Lower lobe of right lung (tissue), 2 donors: ENCODE measurements around the gene ZNF837. TPM values are rescaled to one million over a fixed set of nuclear protein-coding genes. Genes with fewer than 3 reads are reported as not detected.
A peak's percentile ranks its signal among the peaks of the same experiment; 100 is the strongest.

Experiments
- ATAC-seq, 2 donors: fragments of 200-7000 bp; cut with Tn5 transposase; one replicate each; pipeline ENCODE4 v1.9.1; 2020 to 2022; ENCODE audit warnings: mild to moderate bottlenecking in 2 of 2, moderate library complexity in 2 of 2
- DNase-seq: peaks from one replicate; pipeline ENCODE4 v3.0.0-alpha.2; 2020
- H3K27ac ChIP-seq: fragments of 200-600 bp; one replicate; pipeline ENCODE4 v1.8.0; 2022
- H3K27me3 ChIP-seq: fragments of 200-600 bp; one replicate; pipeline ENCODE4 v1.8.0; 2022; ENCODE audit warnings: low read depth
- H3K36me3 ChIP-seq: fragments of 200-600 bp; one replicate; pipeline ENCODE4 v1.8.0; 2022; ENCODE audit warnings: mild to moderate bottlenecking
- H3K4me1 ChIP-seq: fragments of 200-600 bp; one replicate; pipeline ENCODE4 v1.8.0; 2022
- H3K4me3 ChIP-seq: fragments of 200-600 bp; one replicate; pipeline ENCODE4 v1.8.0; 2022; ENCODE audit warnings: mild to moderate bottlenecking
- H3K9me3 ChIP-seq: fragments of 200-600 bp; one replicate; pipeline ENCODE4 v1.8.0; 2022
- intact Hi-C: fragments of 100-400 bp; cut with DNase I; formaldehyde crosslinking; loops from one replicate; pipeline ENCODE4 v1.11.0; 2022
- long read RNA-seq: library from polyadenylated mRNA; unstranded; transcript quantifications from one replicate; pipeline ENCODE4 v2.0.0, GENCODE V29; 2021
- total RNA-seq: library from RNA; stranded (reverse); fragmentation: NEBNext Ultra II Directional; extraction: Animal tissue kit (Norgen Biotek cat#: 25700); gene quantifications from one replicate; pipeline ENCODE4 v1.2.1, GENCODE V29; 2021
- TF ChIP-seq, protein P1 (sequence below): fragments of 200-600 bp; IDR thresholded peaks from one replicate; pipeline ENCODE4 v1.8.0; 2022; ENCODE audit warnings: antibody characterized with exemption, mild to moderate bottlenecking
- donor health status: DM: no; HTN: yes; CAD: no; lungs with severe emphysema.

ZNF837 gene
- 1.2 TPM for total RNA-seq
- long read RNA-seq, partial matches to known transcripts: 0 of 3 reads
- long read RNA-seq, other reads (novel, unspliced or antisense): 2 of 3 reads

DNA sequence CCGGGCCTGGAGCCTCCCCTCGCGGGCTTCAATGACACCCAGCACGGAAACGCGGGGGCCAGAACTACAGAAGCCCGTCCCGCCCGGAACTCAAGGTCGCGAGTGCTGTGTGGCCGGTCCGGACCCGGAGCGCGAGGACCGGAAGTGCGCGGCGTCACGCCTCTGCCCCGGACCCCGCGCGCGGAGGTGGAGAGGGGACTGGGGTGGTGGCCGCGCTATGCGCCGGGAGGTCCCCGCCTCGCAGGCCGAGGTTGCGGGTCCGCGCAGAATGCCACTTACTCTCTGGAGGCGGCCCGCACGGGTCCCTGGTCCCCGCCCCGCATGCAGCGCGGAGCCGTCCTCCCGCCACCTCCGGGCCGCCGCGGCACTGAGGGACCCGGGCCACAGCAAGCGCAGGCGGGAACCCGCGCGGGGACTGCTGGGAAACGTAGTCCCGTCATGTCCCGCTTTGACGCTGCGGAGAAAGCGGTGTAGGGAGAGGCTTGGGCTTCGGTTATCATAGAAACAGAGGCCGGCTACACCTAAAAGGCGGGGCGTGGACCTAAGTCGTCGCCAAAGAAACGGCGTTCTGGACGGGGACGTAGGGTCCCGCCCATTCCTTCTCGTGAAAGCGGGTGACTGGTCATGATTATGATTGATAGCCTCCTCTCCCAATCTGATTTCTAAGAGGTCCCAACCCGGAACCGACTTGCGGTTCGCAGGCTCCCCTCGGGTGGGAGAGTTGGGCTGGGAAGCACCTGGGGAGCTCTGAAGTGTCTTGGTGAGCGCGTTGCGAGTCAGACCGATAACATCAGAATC, at the start of gene ZNF837:
TSS of gene ZNF837 (minus strand) at position 369 of the 798 bp plus-strand sequence. CDS start 11,698 bp downstream, outside the sequence.
- peak within 1 kb of the TSS; percentile 94 for H3K27ac ChIP-seq
- H3K27me3 ChIP-seq: no peaks in the 10 kb centered on the region
- DNase-seq: peak; percentile 100
- peak; percentile 96 for ATAC-seq
- TF ChIP-seq, protein P1, sequence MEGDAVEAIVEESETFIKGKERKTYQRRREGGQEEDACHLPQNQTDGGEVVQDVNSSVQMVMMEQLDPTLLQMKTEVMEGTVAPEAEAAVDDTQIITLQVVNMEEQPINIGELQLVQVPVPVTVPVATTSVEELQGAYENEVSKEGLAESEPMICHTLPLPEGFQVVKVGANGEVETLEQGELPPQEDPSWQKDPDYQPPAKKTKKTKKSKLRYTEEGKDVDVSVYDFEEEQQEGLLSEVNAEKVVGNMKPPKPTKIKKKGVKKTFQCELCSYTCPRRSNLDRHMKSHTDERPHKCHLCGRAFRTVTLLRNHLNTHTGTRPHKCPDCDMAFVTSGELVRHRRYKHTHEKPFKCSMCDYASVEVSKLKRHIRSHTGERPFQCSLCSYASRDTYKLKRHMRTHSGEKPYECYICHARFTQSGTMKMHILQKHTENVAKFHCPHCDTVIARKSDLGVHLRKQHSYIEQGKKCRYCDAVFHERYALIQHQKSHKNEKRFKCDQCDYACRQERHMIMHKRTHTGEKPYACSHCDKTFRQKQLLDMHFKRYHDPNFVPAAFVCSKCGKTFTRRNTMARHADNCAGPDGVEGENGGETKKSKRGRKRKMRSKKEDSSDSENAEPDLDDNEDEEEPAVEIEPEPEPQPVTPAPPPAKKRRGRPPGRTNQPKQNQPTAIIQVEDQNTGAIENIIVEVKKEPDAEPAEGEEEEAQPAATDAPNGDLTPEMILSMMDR: no peak
- no peaks in the 10 kb centered on the region for H3K36me3 ChIP-seq
- no peaks in the 10 kb centered on the region for H3K9me3 ChIP-seq
- peak within 1 kb of the TSS; percentile 85 for H3K4me3 ChIP-seq
- peaks cover 29% of the 10 kb centered on the region for H3K4me1 ChIP-seq
- intact Hi-C loops: no loop called here

GRCh38 chr19:58429745-58430144, 48.9 kb upstream of the ZNF837 start:
- DNase-seq (no peak), ATAC-seq (no peak)
- intact Hi-C loops: no loop called here
- TF ChIP-seq, protein P1: no peak
- Histone ChIP-seq H3K36me3 (peaks cover 13% of the 10 kb centered on the region), H3K27ac (no peak overlapping the region), H3K4me3 (no peak overlapping the region), H3K9me3 (peaks cover 75% of the 10 kb centered on the region), H3K27me3 (no peaks in the 10 kb centered on the region), H3K4me1 (no peaks in the 10 kb centered on the region)

GRCh38 chr19:58428617-58429016, 47.8 kb upstream of the ZNF837 start:
- peaks cover 64% of the 10 kb centered on the region for H3K9me3 ChIP-seq

GRCh38 chr19:58417071-58417470, 36.2 kb upstream of the ZNF837 start:
- ATAC-seq: no peak
- Histone ChIP-seq H3K36me3 (peaks cover 52% of the 10 kb centered on the region), H3K27ac (no peak overlapping the region)

More at GRCh38 chr19:58428617-58429016, 47.8 kb upstream of the ZNF837 start:
- H3K36me3 ChIP-seq: peaks cover 2% of the 10 kb centered on the region
- H3K4me1 ChIP-seq: no peaks in the 10 kb centered on the region
- TF ChIP-seq, protein P1: no peak
- no peak overlapping the region for H3K4me3 ChIP-seq
- no peaks in the 10 kb centered on the region for H3K27me3 ChIP-seq
- intact Hi-C loops: no loop called here
- no peak for ATAC-seq
- DNase-seq: no peak
- no peak overlapping the region for H3K27ac ChIP-seq

GRCh38 chr19:58416604-58417003, 35.8 kb upstream of the ZNF837 start:
- TF ChIP-seq, protein P1: no peak
- no peak for DNase-seq
- H3K4me1 ChIP-seq: no peaks in the 10 kb centered on the region
- H3K4me3 ChIP-seq: no peak overlapping the region
- H3K27ac ChIP-seq: no peak overlapping the region
- H3K9me3 ChIP-seq: no peaks in the 10 kb centered on the region
- intact Hi-C loops: no loop called here
- ATAC-seq: no peak
- peaks cover 52% of the 10 kb centered on the region for H3K36me3 ChIP-seq
- H3K27me3 ChIP-seq: no peaks in the 10 kb centered on the region

More at GRCh38 chr19:58417071-58417470, 36.2 kb upstream of the ZNF837 start:
- TF ChIP-seq, protein P1: no peak
- intact Hi-C loops: no loop called here
- Histone ChIP-seq H3K9me3 (no peaks in the 10 kb centered on the region), H3K4me1 (no peaks in the 10 kb centered on the region), H3K27me3 (no peaks in the 10 kb centered on the region), H3K4me3 (no peak overlapping the region)
- DNase-seq: no peak
